Neural crest cell (in vitro differentiated cells): ENCODE data around the gene OSBPL10. TPM values are rescaled to one million over a fixed set of nuclear protein-coding genes. Genes with fewer than 3 reads are reported as not detected.

Experiments
- DNase-seq: peaks from one replicate; pipeline ENCODE4 v3.0.0; 2021; ENCODE audit warnings: low read depth, mixed read lengths, low spot score
- H3K27ac Mint-ChIP-seq: one replicate; pipeline ENCODE4 v1.8.0; 2021; ENCODE audit warnings: mild to moderate bottlenecking, mixed read lengths; ENCODE audit not compliant: unreplicated experiment
- H3K27me3 Mint-ChIP-seq: 2 replicates; pipeline ENCODE4 v1.8.0; 2021; ENCODE audit warnings: low read depth, mild to moderate bottlenecking, mixed read lengths
- H3K36me3 Mint-ChIP-seq: 2 replicates; pipeline ENCODE4 v1.8.0; 2021; ENCODE audit warnings: low read depth, mild to moderate bottlenecking, mixed read lengths
- H3K4me1 Mint-ChIP-seq: 2 replicates; pipeline ENCODE4 v1.8.0; 2021; ENCODE audit warnings: mixed read lengths
- H3K4me3 Mint-ChIP-seq: one replicate; pipeline ENCODE4 v1.8.0; 2021; ENCODE audit warnings: mild to moderate bottlenecking, mixed read lengths
- H3K9me3 Mint-ChIP-seq: 2 replicates; pipeline ENCODE4 v1.8.0; 2021; ENCODE audit warnings: mixed read lengths
- total RNA-seq: library from RNA; stranded (reverse); gene quantifications from 2 replicates; pipeline ENCODE4 v1.2.1, GENCODE V29; 2021
- TF ChIP-seq, protein P1 (sequence below): fragments of 200-600 bp; sonication (generic); conservative IDR thresholded peaks from 2 replicates; pipeline ENCODE4 v1.5.0; 2021; ENCODE audit warnings: antibody characterized with exemption, mild to moderate bottlenecking

The OSBPL10 gene
- total RNA-seq, 1 donor from 2014 or later, result 18.7 TPM

DNA sequence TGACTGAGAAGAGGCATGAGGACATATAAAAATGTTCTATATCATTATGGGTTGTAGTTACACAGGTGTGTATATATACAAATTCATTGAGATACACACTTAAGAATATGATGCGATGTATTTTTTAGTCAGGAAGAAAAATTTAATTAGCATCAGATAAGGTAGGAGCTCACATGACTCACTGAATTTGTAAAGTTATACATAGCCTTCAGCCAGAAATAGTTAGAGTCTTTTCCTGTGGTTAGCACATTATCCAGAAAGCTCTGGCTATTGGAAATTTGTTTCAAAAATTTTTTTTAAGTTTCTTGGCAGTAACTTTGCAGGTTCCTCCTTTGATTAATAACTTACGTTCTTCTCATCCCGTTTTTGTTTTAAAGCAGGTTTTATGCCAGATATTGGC lies 359.7 kb downstream of the OSBPL10 start:
- no peaks in the 10 kb centered on the region for H3K27me3 Mint-ChIP-seq
- DNase-seq, result no peak
- H3K9me3 Mint-ChIP-seq, result no peaks in the 10 kb centered on the region
- TF ChIP-seq, protein P1, sequence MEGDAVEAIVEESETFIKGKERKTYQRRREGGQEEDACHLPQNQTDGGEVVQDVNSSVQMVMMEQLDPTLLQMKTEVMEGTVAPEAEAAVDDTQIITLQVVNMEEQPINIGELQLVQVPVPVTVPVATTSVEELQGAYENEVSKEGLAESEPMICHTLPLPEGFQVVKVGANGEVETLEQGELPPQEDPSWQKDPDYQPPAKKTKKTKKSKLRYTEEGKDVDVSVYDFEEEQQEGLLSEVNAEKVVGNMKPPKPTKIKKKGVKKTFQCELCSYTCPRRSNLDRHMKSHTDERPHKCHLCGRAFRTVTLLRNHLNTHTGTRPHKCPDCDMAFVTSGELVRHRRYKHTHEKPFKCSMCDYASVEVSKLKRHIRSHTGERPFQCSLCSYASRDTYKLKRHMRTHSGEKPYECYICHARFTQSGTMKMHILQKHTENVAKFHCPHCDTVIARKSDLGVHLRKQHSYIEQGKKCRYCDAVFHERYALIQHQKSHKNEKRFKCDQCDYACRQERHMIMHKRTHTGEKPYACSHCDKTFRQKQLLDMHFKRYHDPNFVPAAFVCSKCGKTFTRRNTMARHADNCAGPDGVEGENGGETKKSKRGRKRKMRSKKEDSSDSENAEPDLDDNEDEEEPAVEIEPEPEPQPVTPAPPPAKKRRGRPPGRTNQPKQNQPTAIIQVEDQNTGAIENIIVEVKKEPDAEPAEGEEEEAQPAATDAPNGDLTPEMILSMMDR, result no peak
- no peaks in the 10 kb centered on the region for H3K4me1 Mint-ChIP-seq
- H3K4me3 Mint-ChIP-seq, result no peak overlapping the region
- H3K27ac Mint-ChIP-seq, result no peak overlapping the region
- peaks cover 14% of the 10 kb centered on the region for H3K36me3 Mint-ChIP-seq

DNA sequence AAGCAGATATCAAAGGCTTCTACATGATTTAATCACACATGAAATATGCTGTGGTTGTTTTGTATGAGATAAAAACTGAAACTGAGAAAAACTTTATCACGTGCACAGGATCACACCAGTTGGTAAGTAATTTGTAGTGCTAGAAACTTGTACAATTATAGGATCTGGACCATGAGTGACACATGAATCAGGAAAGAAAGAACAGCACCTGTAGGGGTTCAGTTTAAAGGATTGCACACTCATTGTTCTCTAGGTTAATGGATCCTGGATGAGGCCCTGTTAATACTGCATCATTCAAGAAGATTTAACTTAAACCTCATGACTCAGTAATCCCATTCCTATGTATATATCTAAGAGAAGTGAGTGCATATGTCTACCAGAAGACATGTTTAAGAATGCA lies 360.4 kb downstream of the OSBPL10 start:
- peaks cover 11% of the 10 kb centered on the region for H3K36me3 Mint-ChIP-seq
- DNase-seq, result no peak
- no peaks in the 10 kb centered on the region for H3K9me3 Mint-ChIP-seq
- H3K27ac Mint-ChIP-seq, result no peak overlapping the region
- no peaks in the 10 kb centered on the region for H3K27me3 Mint-ChIP-seq
- H3K4me1 Mint-ChIP-seq, result no peaks in the 10 kb centered on the region
- H3K4me3 Mint-ChIP-seq, result no peak overlapping the region
- TF ChIP-seq, protein P1, result no peak

DNA sequence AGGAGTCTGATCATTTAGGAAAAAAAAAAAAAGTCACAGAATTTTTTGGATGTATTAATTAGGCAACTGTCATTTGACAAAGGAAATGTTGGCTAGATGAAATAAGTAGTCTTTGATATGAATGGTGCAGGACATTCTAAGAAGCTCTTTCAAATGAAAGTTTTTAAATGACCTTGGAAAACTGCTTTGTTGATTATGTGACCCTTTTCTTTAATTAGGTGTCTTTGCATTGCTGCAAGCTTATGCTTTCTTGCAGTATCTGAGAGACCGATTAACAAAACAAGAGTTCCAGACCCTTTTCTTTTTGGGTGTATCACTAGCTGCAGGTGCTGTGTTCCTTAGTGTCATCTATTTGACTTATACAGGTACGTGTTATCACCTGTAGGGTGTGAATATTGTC lies 364.4 kb downstream of the OSBPL10 start:
- Mint-ChIP-seq H3K36me3 (peaks cover 13% of the 10 kb centered on the region), H3K4me1 (no peaks in the 10 kb centered on the region), H3K27ac (no peak overlapping the region), H3K27me3 (no peaks in the 10 kb centered on the region), H3K4me3 (no peak overlapping the region), H3K9me3 (peaks cover 2% of the 10 kb centered on the region)
- no peak for DNase-seq
- TF ChIP-seq, protein P1, result no peak

DNA sequence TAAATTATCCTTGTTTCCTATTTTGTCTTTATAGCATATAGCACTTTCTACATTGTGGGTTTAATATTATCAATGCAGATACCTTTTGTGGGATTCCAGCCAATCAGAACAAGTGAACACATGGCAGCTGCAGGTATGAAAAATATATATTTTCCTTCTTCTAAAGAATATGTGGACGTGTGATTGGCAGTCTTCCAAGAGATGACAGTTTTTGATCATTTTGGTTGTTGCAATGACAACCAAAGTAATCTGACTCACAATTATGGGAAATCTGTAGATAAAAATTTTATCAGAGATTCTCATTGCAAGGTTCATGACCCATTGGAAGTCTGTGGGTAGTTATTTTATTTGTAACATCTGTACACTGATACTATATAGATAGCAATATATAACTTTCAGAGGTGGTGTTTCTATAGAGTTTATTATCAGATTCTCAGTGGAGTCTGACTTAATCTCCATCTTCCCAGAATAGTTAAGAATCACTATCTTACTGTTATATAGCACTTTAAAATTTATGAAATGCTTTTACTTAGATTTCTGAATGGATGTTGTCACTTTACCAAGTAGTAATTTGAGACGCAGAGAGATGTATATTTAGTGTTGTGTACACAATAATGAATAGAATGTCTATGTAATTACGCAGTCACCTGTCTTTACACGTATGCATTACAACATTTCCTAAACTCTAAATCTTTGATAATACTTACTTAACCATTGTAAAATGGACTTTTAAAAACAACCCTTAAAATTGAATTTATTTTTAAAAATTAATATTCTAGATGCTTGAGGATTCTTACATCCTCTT lies 365.8 kb downstream of the OSBPL10 start:
- Mint-ChIP-seq H3K9me3 (peaks cover 2% of the 10 kb centered on the region), H3K27ac (no peak overlapping the region), H3K27me3 (no peaks in the 10 kb centered on the region), H3K36me3 (peaks cover 8% of the 10 kb centered on the region), H3K4me1 (no peaks in the 10 kb centered on the region), H3K4me3 (no peak overlapping the region)
- no peak for DNase-seq
- TF ChIP-seq, protein P1, result no peak

DNA sequence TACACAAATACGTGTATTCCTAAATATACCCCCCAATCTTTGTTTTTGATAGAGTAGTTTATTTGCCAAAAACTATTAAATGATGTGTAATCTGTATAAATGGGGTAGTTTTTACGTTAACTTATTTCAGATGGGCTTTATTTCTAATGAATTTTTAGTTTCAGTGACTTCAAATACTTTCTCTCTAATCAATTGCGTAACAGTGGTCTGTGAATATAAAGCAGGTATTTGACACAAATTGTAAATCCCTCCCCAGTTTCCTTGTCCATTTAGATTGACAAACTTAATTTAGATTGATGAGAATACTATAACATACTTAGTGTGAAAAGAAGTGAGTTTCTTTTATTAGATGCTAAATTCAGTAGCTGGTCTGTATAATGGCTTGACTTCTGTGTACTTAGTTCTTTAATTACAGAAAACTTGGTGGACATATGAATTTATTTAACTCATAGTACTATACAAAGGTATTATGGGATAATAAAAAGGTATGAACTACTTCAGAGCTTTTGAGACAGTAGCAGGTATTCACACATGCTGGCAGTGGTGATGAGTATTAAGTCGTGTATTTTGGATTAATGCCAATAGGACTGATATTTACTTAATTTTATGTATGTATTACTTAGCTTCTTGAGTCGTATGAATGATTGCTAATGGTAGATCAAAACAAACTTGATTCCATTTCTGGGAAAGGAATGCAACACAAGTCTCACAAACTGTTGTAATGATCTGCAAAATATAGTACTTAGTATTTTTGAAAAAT lies 366.7 kb downstream of the OSBPL10 start:
- DNase-seq, result no peak
- no peak overlapping the region for H3K4me3 Mint-ChIP-seq
- peaks cover 14% of the 10 kb centered on the region for H3K36me3 Mint-ChIP-seq
- no peaks in the 10 kb centered on the region for H3K4me1 Mint-ChIP-seq
- peaks cover 2% of the 10 kb centered on the region for H3K9me3 Mint-ChIP-seq
- TF ChIP-seq, protein P1, result no peak
- no peak overlapping the region for H3K27ac Mint-ChIP-seq
- no peaks in the 10 kb centered on the region for H3K27me3 Mint-ChIP-seq
